Measurements from ENCODE around the gene CCR9.

CCR9 gene

GRCh38 chr3:45908761-45909160 is 22.4 kb downstream of the CCR9 start:
- DNase-seq (ENCODE audit: low read depth in 2 of 2): no peak

GRCh38 chr3:45909542-45909941 is 23.2 kb downstream of the CCR9 start:
- DNase-seq (ENCODE audit: low read depth in 2 of 2): no peak

- no peak for DNase-seq (ENCODE audit: low read depth in 2 of 2)
Measured at GRCh38 chr3:45910892-45911291, 24.5 kb downstream of the CCR9 start.

GRCh38 chr3:45911511-45912226 is 25.3 kb downstream of the CCR9 start:
- no peak for DNase-seq (ENCODE audit: low read depth in 2 of 2)

GRCh38 chr3:45912435-45912834 is 26.1 kb downstream of the CCR9 start:
- DNase-seq (ENCODE audit: low read depth in 2 of 2): no peak

GRCh38 chr3:45914362-45915058 is 28.2 kb downstream of the CCR9 start:
- no peak for DNase-seq (ENCODE audit: low read depth in 2 of 2)

GRCh38 chr3:45915059-45915439 is 28.7 kb downstream of the CCR9 start:
- DNase-seq (ENCODE audit: low read depth in 2 of 2): no peak

GRCh38 chr3:45915518-45916231 is 29.3 kb downstream of the CCR9 start:
- peak; percentile 81 to 84 for DNase-seq (ENCODE audit: low read depth in 2 of 2)

- DNase-seq (ENCODE audit: low read depth in 2 of 2): no peak
Measured at GRCh38 chr3:45917146-45917898, 31.0 kb downstream of the CCR9 start.

- DNase-seq (ENCODE audit: low read depth in 2 of 2): no peak
Measured at GRCh38 chr3:45921158-45922038, 35.1 kb downstream of the CCR9 start.

- no peak for DNase-seq (ENCODE audit: low read depth in 2 of 2)
Measured at GRCh38 chr3:45922039-45922326, 35.6 kb downstream of the CCR9 start.

- DNase-seq (ENCODE audit: low read depth in 2 of 2): no peak
Measured at GRCh38 chr3:45922950-45923590, 36.7 kb downstream of the CCR9 start.

GRCh38 chr3:45923755-45924154 is 37.4 kb downstream of the CCR9 start:
- DNase-seq (ENCODE audit: low read depth in 2 of 2): no peak

GRCh38 chr3:45927881-45928280 is 41.5 kb downstream of the CCR9 start:
- no peak for DNase-seq (ENCODE audit: low read depth in 2 of 2)

- peak; percentile 45 to 58 for DNase-seq (ENCODE audit: low read depth in 2 of 2)
Measured at GRCh38 chr3:45929042-45929679, 42.8 kb downstream of the CCR9 start.

- DNase-seq (ENCODE audit: low read depth in 2 of 2): no peak
Measured at GRCh38 chr3:45931496-45931895, 45.2 kb downstream of the CCR9 start.

GRCh38 chr3:45932112-45932511 is 45.8 kb downstream of the CCR9 start:
- no peak for DNase-seq (ENCODE audit: low read depth in 2 of 2)

- DNase-seq (ENCODE audit: low read depth in 2 of 2): no peak
Measured at GRCh38 chr3:45933591-45933990, 47.2 kb downstream of the CCR9 start.

- DNase-seq (ENCODE audit: low read depth in 2 of 2): no peak
Measured at GRCh38 chr3:45936261-45936660, 49.9 kb downstream of the CCR9 start.

Data from stimulated activated CD8-positive, alpha-beta memory T cell treated with anti-CD3 and anti-CD28 coated beads, Interleukin-15, amount 100 ng/mL, for 48 hours (primary cell).